Occipital lobe (tissue), 2 donors: ENCODE measurements around the gene ZNF835. TPM values are rescaled to one million over a fixed set of nuclear protein-coding genes. Genes with fewer than 3 reads are reported as not detected.
"Not testable (repeated sequence)": the region's sequence is repeated elsewhere in the genome, so short reads cannot be mapped to it uniquely, and the experiment has no call there.

Experiments used
- DNase-seq: peaks from one replicate; lab custom pipeline; 2025; lab: John Stamatoyannopoulos, UW
- total RNA-seq: library from RNA; depleted of rRNA; stranded (reverse); fragments of >200 nt; gene quantifications from one replicate; pipeline ENCODE4 v1.2.3, GENCODE V29; 2014

ZNF835 gene
- 7.8 TPM for total RNA-seq

- peak; percentile 89 for DNase-seq
These were observed at the start of gene ZNF835 for GRCh38 chr19:56671613-56671994. ZNF835 (minus strand) TSS chr19:56671757; CDS start chr19:56665198, 6,559 bp downstream.

GRCh38 chr19:56720281-56720680 is 48.7 kb upstream of the ZNF835 start:
- peak; percentile 64 for DNase-seq

DNA sequence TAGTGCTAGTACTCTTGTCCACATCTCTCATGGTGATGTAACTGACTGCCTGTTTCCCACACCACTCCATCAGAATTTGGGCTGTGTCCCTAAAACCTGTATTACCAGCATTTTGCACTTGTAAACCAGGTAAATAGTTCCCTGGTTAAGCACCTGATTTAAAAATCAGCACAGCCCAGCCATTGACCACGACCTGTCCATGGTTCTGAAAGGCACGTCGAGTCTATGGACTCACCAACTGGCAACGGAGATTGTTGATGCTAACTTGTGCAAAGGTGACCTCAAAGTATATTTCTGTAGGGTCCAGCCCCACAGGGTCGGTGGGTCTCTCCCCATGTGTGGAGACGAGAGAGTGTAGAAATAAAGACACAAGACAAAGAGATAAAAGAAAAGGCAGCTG is 46.7 kb upstream of the ZNF835 start:
- DNase-seq, result no peak

DNA sequence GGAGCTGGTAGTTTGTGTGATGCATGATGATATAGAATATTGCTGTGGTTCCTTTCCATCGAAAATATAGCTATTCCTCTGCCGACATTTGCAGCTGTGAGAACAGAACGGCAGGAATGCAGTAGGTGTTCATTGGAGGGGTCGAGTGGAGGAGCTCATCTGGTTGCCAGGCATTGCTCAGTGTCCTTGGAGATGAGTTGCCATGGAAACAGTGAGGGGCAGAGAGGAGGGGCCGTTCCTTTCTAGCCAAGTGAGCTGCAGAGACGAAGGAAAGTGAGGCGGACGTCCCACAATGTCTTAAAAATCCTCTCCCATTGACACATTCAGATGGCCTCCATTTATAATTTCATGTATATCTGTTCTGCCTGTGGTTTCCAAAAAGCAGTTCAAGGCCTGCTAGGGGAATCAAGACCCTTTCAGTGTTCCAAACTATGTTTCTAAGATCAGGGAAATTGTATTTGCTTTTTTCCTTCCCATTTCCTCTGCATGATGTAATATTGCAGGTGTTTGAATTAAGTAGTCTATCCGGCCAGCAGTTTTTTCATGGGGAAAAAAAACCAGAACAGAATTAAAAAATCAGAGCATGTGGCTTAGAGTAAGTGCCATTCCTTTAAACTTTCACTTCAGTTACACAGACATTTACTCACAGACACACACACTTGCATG is 41.2 kb upstream of the ZNF835 start:
- peak; percentile 61 for DNase-seq

- DNase-seq, result no peak
These were observed 38.9 kb upstream of the ZNF835 start for GRCh38 chr19:56710437-56710836.

- peak; percentile 38 for DNase-seq
These were observed 36.3 kb upstream of the ZNF835 start for GRCh38 chr19:56707821-56708220.

DNA sequence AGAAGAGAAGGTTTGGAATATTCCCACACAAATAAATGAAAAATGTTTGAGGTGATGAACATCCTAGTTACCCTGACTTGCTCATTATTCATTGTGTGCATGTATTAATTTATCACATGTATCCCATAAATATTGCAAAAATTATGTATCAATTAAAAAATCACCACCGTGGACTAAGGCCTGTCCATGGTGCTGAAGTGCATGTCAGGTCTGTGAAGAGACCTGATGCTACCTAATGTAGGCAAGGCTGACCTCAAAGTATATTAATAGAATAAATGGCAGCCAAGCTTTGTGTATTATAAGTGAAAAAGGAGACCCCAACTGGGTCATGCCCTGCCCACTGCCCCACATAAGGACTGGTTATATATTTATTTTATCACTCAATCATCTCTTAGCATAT is 34.4 kb upstream of the ZNF835 start:
- DNase-seq, result no peak

DNA sequence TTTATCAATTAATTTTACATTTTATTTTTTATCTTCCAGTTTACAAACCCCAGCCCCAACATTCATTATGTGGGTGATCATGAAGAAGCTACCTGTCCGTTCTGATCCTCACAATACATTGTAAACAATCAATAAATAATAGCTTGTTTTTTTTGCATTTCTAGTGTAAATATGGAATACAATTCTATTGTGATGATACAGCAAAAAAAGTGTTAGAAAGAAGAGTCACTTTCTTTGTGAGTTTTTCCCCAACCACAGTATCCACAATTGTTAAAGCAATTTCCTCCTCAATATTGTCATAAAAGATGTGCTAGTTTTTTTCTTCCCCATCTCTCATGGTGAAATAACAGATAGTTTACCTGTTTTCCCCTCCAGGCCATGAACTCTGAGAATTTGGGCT is 30.3 kb upstream of the ZNF835 start:
- DNase-seq, result no peak

GRCh38 chr19:56699552-56699951 is 28.0 kb upstream of the ZNF835 start:
- no peak for DNase-seq

DNA sequence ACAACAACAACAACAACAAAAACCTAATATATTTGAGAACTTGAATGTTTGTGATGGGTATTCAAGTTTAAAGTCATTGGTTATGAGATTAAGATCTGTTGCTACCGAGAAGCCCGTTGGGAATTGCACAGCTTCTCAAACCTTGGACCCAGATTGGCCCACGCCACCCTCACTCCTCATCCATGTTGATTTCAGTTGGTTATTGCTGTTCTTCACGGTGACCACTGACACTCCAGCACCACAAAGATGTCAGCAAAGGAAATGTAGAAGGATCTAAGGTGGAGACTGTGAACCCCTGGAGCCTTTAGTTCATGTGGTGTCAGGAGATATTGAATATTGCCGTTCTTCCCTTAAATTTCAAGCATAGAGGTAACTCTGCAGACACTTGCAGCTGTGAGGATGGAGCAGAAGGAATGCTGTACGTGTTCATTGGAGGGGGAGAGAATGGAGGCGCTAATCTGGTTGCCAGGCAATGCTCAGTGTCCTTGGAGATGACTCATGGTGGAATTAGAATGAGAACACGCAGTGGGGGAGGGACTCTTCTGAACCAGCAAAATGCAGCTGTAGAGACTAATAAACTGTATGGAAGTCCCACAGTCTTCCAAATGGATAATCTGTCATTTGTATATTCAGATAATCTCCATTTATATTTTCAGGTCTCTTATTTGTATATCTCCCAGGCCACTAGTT is 20.8 kb upstream of the ZNF835 start:
- DNase-seq, result peak; percentile 63

GRCh38 chr19:56690670-56691069 is 19.1 kb upstream of the ZNF835 start:
- no peak for DNase-seq

DNA sequence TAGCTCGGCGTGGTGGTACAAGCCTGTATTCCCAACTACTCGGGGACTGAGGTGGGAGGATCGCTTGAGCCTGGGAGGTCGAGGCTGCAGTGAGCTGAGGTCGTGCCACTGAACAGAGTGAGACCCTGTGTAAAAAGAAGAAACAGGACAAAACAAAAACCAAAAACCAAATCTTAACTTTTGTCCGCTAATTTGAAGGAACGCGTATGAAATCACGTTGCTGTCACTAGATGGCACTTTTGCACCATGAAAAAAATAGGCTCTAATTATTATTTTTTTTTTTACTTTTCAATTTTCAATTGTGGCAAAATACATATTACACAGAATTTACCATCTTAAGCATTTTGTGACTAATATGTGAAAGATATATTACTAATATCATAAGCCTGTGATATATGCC is 17.6 kb upstream of the ZNF835 start:
- no peak for DNase-seq

DNA sequence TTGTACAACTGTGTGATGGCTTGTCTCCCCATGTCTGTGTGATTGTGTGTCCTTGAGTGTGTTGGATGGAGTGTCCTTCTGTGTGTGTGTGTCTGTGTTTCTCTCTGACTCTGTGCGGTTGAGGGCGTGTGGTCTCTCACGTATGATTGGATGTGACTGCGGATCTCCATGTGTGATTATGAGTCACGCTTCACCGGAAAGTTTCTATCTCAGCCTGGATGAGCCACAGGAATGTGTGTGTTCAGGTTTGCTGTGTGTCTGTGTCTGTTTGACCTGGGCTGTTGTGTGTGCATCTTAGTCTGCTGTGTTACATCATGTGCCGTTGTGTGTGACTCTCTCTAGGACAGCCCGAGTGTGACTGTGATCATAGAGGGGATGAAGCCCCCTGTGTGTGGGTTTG is 15.5 kb upstream of the ZNF835 start:
- no peak for DNase-seq

DNA sequence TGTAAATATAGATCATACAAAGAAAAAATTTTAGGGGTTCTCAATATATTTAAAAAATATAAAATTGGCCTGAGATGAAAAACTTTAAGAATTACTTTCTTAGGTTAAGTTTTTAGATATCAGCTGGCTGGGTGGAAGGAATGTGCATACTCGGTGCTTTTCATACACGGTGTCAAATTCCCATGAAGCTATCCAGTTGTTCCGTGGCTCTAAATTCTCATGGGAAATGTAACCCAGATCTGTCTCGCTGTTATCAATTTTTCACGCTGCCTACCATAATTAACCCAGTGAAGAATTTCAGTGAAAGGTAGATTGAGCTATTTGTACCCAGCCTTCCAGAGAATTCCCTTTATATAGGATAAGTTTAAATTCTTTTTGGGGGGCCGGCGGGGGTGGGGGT is 11.6 kb upstream of the ZNF835 start:
- no peak for DNase-seq

DNA sequence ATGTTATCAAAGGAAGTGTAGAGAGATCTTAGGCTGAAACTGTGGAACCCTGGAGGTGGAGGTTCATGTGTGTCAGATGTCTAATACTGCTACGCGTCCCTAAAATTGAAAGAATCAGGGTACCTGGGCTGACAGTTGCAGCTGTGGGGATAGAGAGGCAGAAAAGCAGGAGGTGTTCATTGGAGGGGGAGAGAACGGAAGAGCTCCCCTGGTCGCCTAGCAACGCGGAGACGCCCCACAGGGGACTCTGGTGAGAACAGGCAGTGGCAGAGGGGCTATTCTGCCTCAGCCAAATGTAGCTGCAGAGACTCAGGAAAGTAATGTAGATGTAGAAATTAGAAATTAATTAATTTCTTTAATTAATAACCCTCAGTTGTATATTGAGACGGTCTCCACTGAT is 10.1 kb upstream of the ZNF835 start:
- no peak for DNase-seq

- peak; percentile 32 for DNase-seq
These were observed 6.6 kb upstream of the ZNF835 start for GRCh38 chr19:56678205-56678604.

GRCh38 chr19:56672610-56673009 is 1.1 kb upstream of the ZNF835 start:
- DNase-seq, result not testable (repeated sequence)

DNA sequence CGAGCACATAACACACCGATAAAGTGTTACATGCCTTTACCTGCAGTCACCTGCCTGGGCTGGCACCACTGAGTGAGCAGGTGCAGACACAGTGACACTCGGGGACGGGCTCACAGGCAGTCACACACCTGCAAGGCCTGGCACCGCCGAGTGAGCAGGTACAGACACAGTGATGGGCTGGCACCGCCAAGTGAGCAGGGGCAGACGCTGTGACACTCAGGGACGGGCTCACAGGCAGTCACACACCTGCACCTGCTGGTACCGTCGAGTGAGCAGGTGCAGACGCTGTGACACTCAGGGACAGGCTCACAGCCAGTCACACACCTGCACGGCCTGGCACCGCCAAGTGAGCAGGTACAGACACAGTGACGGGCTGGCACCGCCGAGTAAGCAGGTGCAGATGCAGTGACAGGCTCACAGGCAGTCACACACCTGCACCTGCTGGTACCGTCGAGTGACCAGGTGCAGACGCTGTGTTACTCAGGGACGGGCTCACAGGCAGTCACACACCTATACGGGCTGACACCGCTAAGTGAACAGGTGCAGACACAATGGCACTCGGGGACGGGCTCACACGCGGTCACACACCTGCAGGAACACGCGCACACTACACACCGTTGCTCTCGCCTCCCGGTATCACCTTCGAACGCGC is 470 bp downstream of the ZNF835 start:
- DNase-seq, result no peak

- no peak for DNase-seq
These were observed 1.1 kb downstream of the ZNF835 start for GRCh38 chr19:56670401-56670960.

DNA sequence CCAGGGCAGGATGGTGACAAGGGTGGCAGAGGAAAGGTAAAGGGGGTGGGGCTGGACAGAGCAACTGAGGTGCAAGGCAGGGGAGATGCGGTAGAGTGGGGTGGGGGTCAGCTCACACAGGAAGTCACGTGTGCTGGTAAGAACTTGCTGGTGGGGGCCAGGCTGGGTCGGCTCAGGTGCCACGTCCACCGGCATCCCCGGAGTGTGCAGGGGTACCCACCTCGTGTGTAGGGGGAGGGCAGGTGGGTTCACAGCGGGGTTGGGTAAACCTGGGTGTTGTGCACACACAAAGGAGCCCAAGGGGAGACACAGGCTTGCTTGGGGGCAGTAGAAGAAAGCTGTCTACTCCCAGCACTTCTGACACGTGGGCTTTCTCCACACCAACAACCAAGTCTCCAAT is 2.9 kb downstream of the ZNF835 start:
- DNase-seq, result no peak

DNA sequence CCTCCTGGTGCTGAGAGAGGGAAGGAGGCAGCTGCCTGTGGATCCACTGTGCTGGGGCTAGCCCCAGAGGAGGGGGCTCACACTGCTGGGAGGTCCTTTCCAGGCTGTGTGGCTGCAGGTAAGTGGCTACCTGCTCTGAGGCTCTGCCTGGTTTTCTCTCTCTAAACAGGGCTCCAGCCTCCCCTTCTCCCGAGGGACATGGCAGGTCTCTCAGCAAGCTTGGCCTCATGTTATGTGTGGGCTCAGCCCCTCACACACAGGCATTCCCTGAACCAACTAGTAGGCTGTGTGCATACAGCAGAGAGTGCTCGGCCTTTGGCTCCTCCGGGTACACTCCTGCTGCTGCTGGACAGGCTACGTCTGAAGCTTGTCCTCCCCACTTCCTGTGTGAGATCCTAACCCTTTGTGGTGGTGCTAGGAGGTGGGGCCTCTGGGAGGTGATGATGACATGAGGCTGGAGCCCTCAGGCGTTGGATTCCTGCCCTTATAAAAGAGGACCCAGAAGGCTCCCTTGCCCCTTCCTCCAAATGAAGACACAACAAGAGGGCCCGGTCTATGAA is 4.2 kb downstream of the ZNF835 start:
- DNase-seq, result no peak

DNA sequence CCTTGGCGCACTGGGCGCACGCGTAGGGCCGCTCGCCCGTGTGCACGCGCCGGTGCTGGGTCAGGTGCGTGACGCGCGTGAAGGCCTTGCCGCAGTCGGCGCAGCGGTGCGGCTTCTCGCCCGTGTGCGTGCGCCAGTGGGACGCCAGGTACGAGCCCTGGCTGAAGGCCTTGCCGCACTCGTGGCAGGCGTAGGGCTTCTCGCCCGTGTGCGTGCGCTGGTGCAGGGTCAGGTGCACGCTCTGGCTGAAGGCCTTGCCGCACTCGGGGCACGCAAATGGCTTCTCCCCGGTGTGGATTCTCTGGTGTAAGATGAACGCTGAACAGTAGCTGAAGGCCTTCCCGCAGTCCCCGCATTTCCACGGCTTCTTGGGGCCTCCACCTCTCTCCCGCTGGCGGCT is 7.0 kb downstream of the ZNF835 start:
- DNase-seq, result no peak
